Mesenchymal stem cell (in vitro differentiated cells and primary cell): Measurements from ENCODE around the gene ZNRF2.

ENCODE experiments used
- DNase-seq: peaks from one replicate; pipeline ENCODE4 v3.0.0-alpha.2; 2013
- H2AFZ ChIP-seq: one replicate; pipeline ENCODE4 v1.6.1; 2013; ENCODE audit warnings: low read depth, mild to moderate bottlenecking, control low read depth, inconsistent platforms, low read length, moderate library complexity
- H2AK5ac ChIP-seq: 2 replicates; pipeline ENCODE4 v1.6.1; 2013; ENCODE audit warnings: low read length, moderate library complexity, mild to moderate bottlenecking, inconsistent platforms; ENCODE audit not compliant: severe bottlenecking
- H2BK120ac ChIP-seq: one replicate; pipeline ENCODE4 v1.6.1; 2013; ENCODE audit warnings: low read depth, mild to moderate bottlenecking, inconsistent platforms, low read length, moderate library complexity
- H2BK12ac ChIP-seq, 2 experiments: one replicate each; pipeline ENCODE4 v1.6.1; 2013; ENCODE audit warnings: inconsistent platforms in 2 of 2, low read length in 2 of 2, mild to moderate bottlenecking in 2 of 2, moderate library complexity in 2 of 2, control low read depth in 1 of 2
- H2BK15ac ChIP-seq: one replicate; pipeline ENCODE4 v1.6.1; 2013; ENCODE audit warnings: mild to moderate bottlenecking, low read depth, inconsistent platforms; ENCODE audit not compliant: poor library complexity, severe bottlenecking
- H2BK5ac ChIP-seq: 2 replicates; pipeline ENCODE4 v1.6.1; 2013; ENCODE audit warnings: low read depth, mild to moderate bottlenecking, low read length, control low read depth, inconsistent platforms; ENCODE audit not compliant: poor library complexity, severe bottlenecking
- H3K14ac ChIP-seq, 2 experiments: one replicate each; pipeline ENCODE4 v1.6.1; 2013; ENCODE audit warnings: inconsistent platforms in 2 of 2, low read length in 2 of 2, control low read depth in 1 of 2, mild to moderate bottlenecking in 1 of 2, moderate library complexity in 1 of 2
- H3K18ac ChIP-seq, 2 experiments: one replicate each; pipeline ENCODE4 v1.6.1; 2013; ENCODE audit warnings: inconsistent platforms in 2 of 2, low read length in 2 of 2, control low read depth in 1 of 2, low read depth in 1 of 2, mild to moderate bottlenecking in 1 of 2
- H3K23ac ChIP-seq, 2 experiments: one replicate each; pipeline ENCODE4 v1.6.1; 2013; ENCODE audit warnings: inconsistent platforms in 2 of 2, low read length in 2 of 2, mild to moderate bottlenecking in 2 of 2, moderate library complexity in 2 of 2, control low read depth in 1 of 2
- H3K27ac ChIP-seq: 2 replicates; pipeline ENCODE4 v1.5.1; 2013; ENCODE audit warnings: mild to moderate bottlenecking, moderate library complexity, low read length, control low read depth, inconsistent platforms; ENCODE audit not compliant: poor library complexity, severe bottlenecking
- H3K27me3 ChIP-seq, 2 experiments: 2 replicates each; pipeline versions ENCODE4 v1.6.1 to v1.7.0; 2013; ENCODE audit warnings: low read length in 2 of 2, mild to moderate bottlenecking in 2 of 2, moderate library complexity in 2 of 2, control low read depth in 1 of 2, inconsistent platforms in 1 of 2; ENCODE audit not compliant: control insufficient read depth in 1 of 2, insufficient read depth in 1 of 2
- H3K36me3 ChIP-seq, 2 experiments: 2 replicates each; pipeline versions ENCODE4 v1.6.1 to v1.7.0; 2013; ENCODE audit warnings: low read length in 2 of 2, control low read depth in 1 of 2, inconsistent platforms in 1 of 2, low read depth in 1 of 2, mild to moderate bottlenecking in 1 of 2; ENCODE audit not compliant: insufficient read depth in 2 of 2, control insufficient read depth in 1 of 2
- H3K4ac ChIP-seq, 2 experiments: one replicate each; pipeline ENCODE4 v1.6.1; 2013; ENCODE audit warnings: inconsistent platforms in 2 of 2, low read length in 2 of 2, mild to moderate bottlenecking in 2 of 2, moderate library complexity in 2 of 2, control low read depth in 1 of 2, low read depth in 1 of 2
- H3K4me1 ChIP-seq: 2 replicates; pipeline ENCODE4 v1.6.1; 2013; ENCODE audit warnings: low read depth, low read length, control low read depth; ENCODE audit not compliant: control insufficient read depth, insufficient read depth
- H3K4me2 ChIP-seq: 2 replicates; pipeline ENCODE4 v1.6.1; 2013; ENCODE audit warnings: low read length, mild to moderate bottlenecking, inconsistent platforms; ENCODE audit not compliant: poor library complexity, severe bottlenecking
- H3K4me3 ChIP-seq, 2 experiments: 2 replicates each; pipeline versions ENCODE4 v1.5.1 to v1.7.0; 2013; ENCODE audit warnings: low read length in 2 of 2, mild to moderate bottlenecking in 2 of 2, control low read depth in 1 of 2, low read depth in 1 of 2; ENCODE audit not compliant: insufficient read depth in 1 of 2
- H3K79me1 ChIP-seq: replicated peaks from 2 replicates; pipeline ENCODE4 v1.6.1; 2013; ENCODE audit warnings: mild to moderate bottlenecking, control low read depth, low read length, inconsistent platforms; ENCODE audit not compliant: poor library complexity, severe bottlenecking
- H3K9ac ChIP-seq: 2 replicates; pipeline ENCODE4 v1.7.0; 2013; ENCODE audit warnings: mild to moderate bottlenecking, low read length, moderate library complexity
- H3K9me3 ChIP-seq: 2 replicates; pipeline ENCODE4 v1.7.0; 2013; ENCODE audit warnings: mild to moderate bottlenecking, low read length; ENCODE audit not compliant: control insufficient read depth
- H4K8ac ChIP-seq: one replicate; pipeline ENCODE4 v1.6.1; 2013; ENCODE audit warnings: inconsistent platforms, mild to moderate bottlenecking, low read length, moderate library complexity
- H4K91ac ChIP-seq: one replicate; pipeline ENCODE4 v1.6.1; 2013; ENCODE audit warnings: mild to moderate bottlenecking, low read length, inconsistent platforms
- WGBS: methylation state at CpG from one replicate; pipeline ENCODE4 v1.1.7; 2013; ENCODE audit warnings: mixed read lengths; 5-methylcytosine and 5-hydroxymethylcytosine counted together

Gene ZNRF2

GRCh38 chr7:30308389-30308788 is 24.0 kb downstream of the ZNRF2 start:
- Histone ChIP-seq H3K18ac (no peak overlapping the region), H3K4me3 (no peak overlapping the region), H4K8ac (no peak overlapping the region), H2BK120ac (no peak overlapping the region), H3K4me1 (no peaks in the 10 kb centered on the region), H3K9ac (no peak overlapping the region), H3K9me3 (no peaks in the 10 kb centered on the region), H3K36me3 (no peaks in the 10 kb centered on the region), H2BK12ac (no peak overlapping the region), H2AFZ (no peak overlapping the region), H2BK5ac (no peak overlapping the region), H3K23ac (no peak overlapping the region), H3K14ac (no peak overlapping the region), H3K27ac (no peak overlapping the region), H3K4ac (no peak overlapping the region), H2BK15ac (no peak overlapping the region), H3K79me1 (peaks cover 17% of the 10 kb centered on the region), H3K4me2 (no peak overlapping the region), H3K27me3 (no peaks in the 10 kb centered on the region), H4K91ac (no peak overlapping the region), H2AK5ac (no peak overlapping the region)
- no peak for DNase-seq
- 86% methylated on average over 2 of the region's 2 CpGs for WGBS

DNA sequence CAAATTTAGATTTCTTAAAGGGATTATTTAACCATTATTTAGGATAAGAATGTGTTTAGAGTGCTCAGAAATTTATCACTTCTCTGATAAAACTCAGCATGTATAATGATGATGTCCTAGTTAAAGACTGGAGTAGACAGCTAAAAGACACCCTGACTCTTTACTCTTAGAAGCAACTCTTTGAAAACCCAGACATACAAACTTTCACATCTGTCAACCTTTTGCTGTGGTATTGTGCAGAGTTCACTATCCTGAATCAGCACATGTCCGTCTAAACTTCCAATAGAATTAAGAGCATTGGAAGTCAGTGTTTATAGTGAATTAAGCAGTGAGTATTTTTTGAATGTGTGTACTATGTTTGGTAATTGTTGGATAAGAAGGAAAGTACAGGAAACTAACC is 24.9 kb downstream of the ZNRF2 start:
- Histone ChIP-seq H2AFZ (no peak overlapping the region), H3K18ac (no peak overlapping the region), H2BK5ac (no peak overlapping the region), H2BK12ac (no peak overlapping the region), H3K4me1 (no peaks in the 10 kb centered on the region), H2AK5ac (no peak overlapping the region), H2BK15ac (no peak overlapping the region), H3K27me3 (no peaks in the 10 kb centered on the region), H3K9me3 (no peaks in the 10 kb centered on the region), H4K91ac (no peak overlapping the region), H3K4ac (no peak overlapping the region), H3K23ac (no peak overlapping the region), H2BK120ac (no peak overlapping the region), H3K4me2 (no peak overlapping the region), H3K9ac (no peak overlapping the region), H4K8ac (no peak overlapping the region), H3K79me1 (peaks cover 17% of the 10 kb centered on the region), H3K27ac (no peak overlapping the region), H3K14ac (no peak overlapping the region), H3K4me3 (no peak overlapping the region), H3K36me3 (no peaks in the 10 kb centered on the region)
- 84% methylated on average over 1 of the region's 1 CpG for WGBS
- DNase-seq, result no peak

GRCh38 chr7:30309842-30310435 is 25.5 kb downstream of the ZNRF2 start:
- DNase-seq, result no peak
- no peaks in the 10 kb centered on the region for H3K27me3 ChIP-seq
- H2AK5ac ChIP-seq, result no peak overlapping the region
- H3K4me2 ChIP-seq, result no peak overlapping the region
- H3K36me3 ChIP-seq, result no peaks in the 10 kb centered on the region
- no peak overlapping the region for H3K18ac ChIP-seq
- H3K9me3 ChIP-seq, result no peaks in the 10 kb centered on the region
- no peak overlapping the region for H3K23ac ChIP-seq
- H2BK120ac ChIP-seq, result no peak overlapping the region
- no peak overlapping the region for H3K14ac ChIP-seq
- H3K4me3 ChIP-seq, result no peak overlapping the region
- peaks cover 17% of the 10 kb centered on the region for H3K79me1 ChIP-seq
- no peaks in the 10 kb centered on the region for H3K4me1 ChIP-seq
- no peak overlapping the region for H2AFZ ChIP-seq
- H3K27ac ChIP-seq, result no peak overlapping the region
- H2BK5ac ChIP-seq, result no peak overlapping the region
- H3K4ac ChIP-seq, result no peak overlapping the region
- H2BK12ac ChIP-seq, result no peak overlapping the region
- no peak overlapping the region for H4K91ac ChIP-seq
- H3K9ac ChIP-seq, result no peak overlapping the region
- no peak overlapping the region for H4K8ac ChIP-seq
- H2BK15ac ChIP-seq, result no peak overlapping the region
- whole genome bisulfite sequencing, result 90% methylated on average over 1 of the region's 2 CpGs

DNA sequence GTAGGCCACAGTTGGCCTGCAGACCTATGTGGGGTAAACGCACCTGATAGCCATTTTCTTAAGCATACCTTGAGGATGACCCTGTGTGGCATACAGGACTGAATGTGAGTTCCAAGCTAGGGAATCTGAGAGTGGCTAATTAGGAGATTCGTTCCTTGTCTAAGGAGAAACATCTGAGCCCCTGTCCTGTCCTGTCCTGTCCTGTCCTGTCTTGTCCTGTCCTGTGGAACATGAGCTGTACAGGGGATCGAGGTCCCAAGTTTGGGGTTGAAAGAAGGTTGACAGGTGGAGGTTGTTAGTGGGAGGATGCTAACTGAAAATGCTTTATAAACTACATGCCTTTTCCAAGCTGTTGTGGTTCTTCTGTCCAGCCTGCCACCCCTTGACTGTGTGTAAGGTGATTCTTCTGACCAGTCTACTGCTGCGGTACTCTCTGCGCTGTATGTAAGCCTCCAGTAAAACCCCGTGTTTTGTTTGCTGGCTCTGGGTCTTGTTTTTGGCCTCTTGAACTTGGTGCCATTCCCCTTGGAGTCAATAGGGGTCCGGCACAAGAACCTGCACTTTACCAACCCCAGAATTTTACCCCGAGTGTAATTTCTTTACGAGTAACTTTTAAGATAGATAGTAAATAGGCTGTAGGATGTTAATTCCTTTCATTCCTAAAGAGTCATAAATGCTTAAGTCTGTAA is 26.4 kb downstream of the ZNRF2 start:
- no peak overlapping the region for H3K23ac ChIP-seq

More for the DNA sequence above, 26.4 kb downstream of the ZNRF2 start:
- Histone ChIP-seq H3K9ac (no peak overlapping the region), H3K27ac (no peak overlapping the region), H3K4ac (no peak overlapping the region), H4K8ac (no peak overlapping the region), H3K4me2 (no peak overlapping the region), H3K9me3 (no peaks in the 10 kb centered on the region), H3K4me3 (no peak overlapping the region), H2BK5ac (no peak overlapping the region), H2AK5ac (no peak overlapping the region), H3K18ac (no peak overlapping the region), H2BK15ac (no peak overlapping the region), H2AFZ (no peak overlapping the region), H2BK12ac (no peak overlapping the region), H3K4me1 (no peaks in the 10 kb centered on the region), H3K79me1 (peaks cover 17% of the 10 kb centered on the region), H3K27me3 (no peaks in the 10 kb centered on the region), H3K14ac (no peak overlapping the region), H4K91ac (no peak overlapping the region), H3K36me3 (no peaks in the 10 kb centered on the region), H2BK120ac (no peak overlapping the region)
- DNase-seq, result no peak
- WGBS, result 94% methylated on average over 7 of the region's 9 CpGs
